Thyroid gland (tissue), 4 donors: Measurements from ENCODE around the gene ASTL. TPM values are rescaled to one million over a fixed set of nuclear protein-coding genes. Genes with fewer than 3 reads are reported as not detected.

Experiments used
- DNase-seq, 2 donors: peaks; one replicate each; pipeline ENCODE4 v3.0.0-alpha.2; 2019
- H3K27ac ChIP-seq, 3 donors: fragments of 200-600 bp; sonication (generic); 1 replicate in 2 of 3; 2 replicates in 1 of 3; pipeline ENCODE4 v1.5.1; 2016 to 2019; ENCODE audit warnings: mild to moderate bottlenecking in 1 of 3, moderate library complexity in 1 of 3
- H3K27me3 ChIP-seq: fragments of 200-600 bp; sonication (generic); one replicate; pipeline ENCODE4 v1.5.1; 2019
- H3K36me3 ChIP-seq, 2 donors: fragments of 200-600 bp; sonication (generic); one replicate each; pipeline ENCODE4 v1.5.1; 2016 to 2019
- H3K4me1 ChIP-seq, 2 donors: fragments of 200-600 bp; sonication (generic); one replicate each; pipeline ENCODE4 v1.5.1; 2017 to 2019
- H3K4me3 ChIP-seq, 3 donors: fragments of 200-600 bp; sonication (generic); replicated peaks in 1 of 3; 1 replicate in 2 of 3; 2 replicates in 1 of 3; pipeline ENCODE4 v1.5.1; 2016; ENCODE audit warnings: mild to moderate bottlenecking in 1 of 3
- H3K9me3 ChIP-seq: fragments of 200-600 bp; sonication (generic); one replicate; pipeline ENCODE4 v1.5.1; 2017
- CTCF ChIP-seq, 6 experiments: fragments of 200-600 bp in 3 of 6; fragments of 450-650 bp in 3 of 6; sonication (generic) in 3 of 6; IDR thresholded peaks; one replicate each; pipeline ENCODE4 v1.5.1; 2016 to 2019; ENCODE audit warnings: antibody characterized with exemption in 6 of 6, mild to moderate bottlenecking in 2 of 6, inconsistent platforms in 1 of 6, moderate library complexity in 1 of 6
- POLR2A ChIP-seq, 2 donors: fragments of 450-650 bp; IDR thresholded peaks; one replicate each; pipeline ENCODE4 v1.6.1; 2017; ENCODE audit warnings: antibody characterized with exemption in 2 of 2, mild to moderate bottlenecking in 2 of 2, moderate library complexity in 1 of 2
- WGBS, 2 donors: methylation state at CpG; one replicate each; pipeline ENCODE4 v1.1.5; 2017; 5-methylcytosine and 5-hydroxymethylcytosine counted together
- intact Hi-C: fragments of 100-400 bp; cut with DNase I; formaldehyde crosslinking; loops from one replicate; pipeline ENCODE4 v1.15.1; 2023
- total RNA-seq, 4 donors: library from RNA; depleted of rRNA; stranded (reverse); fragments of >200 nt; gene quantifications; one replicate each; pipeline ENCODE4 v1.2.3, GENCODE V29; 2016

Gene ASTL
- total RNA-seq, 4 donors from 2014 or later, result not detected

DNA sequence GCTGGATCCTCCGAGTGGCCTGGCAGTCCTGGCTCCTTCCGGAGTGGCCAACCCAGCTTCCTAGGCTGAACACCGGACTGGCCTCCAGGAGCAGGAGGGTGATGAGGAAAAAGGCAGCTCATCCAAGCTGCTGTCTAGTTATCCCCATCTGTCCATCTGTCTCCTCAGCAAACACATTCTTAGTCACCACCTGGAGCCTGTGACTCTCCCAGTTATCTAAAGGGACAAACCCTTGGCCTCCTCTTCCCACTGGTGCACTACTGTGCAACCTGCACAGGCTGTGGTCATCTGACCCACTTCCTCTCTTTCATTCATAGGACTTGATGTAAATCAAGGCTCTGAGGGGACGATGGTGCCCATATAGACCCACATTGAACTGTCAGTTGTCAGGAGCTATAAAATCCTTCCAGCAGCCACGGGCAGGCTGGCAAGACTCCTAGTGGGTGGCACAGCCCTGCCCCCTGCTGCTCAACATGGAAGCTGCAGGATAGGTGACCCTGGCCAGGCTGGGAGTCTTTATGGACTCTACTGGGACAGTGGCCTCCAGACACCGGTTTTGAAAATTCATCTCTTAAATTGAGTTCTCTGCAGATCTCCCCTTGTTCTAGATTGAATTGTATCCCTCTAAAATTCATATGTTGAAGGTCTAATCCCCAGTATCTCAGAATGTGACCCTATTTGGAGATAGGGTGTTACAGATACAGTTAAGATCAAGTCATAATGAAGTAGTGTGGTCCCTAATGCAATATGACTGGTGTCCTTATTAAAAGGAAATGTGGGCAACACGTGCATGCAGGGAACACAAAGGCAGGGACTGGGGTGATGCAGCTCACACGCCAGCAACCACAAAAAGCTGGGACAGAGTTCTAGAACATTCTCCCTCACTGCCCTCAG, 36.2 kb upstream of the ASTL start:
- 49 to 52% methylated on average over 8 of the region's 8 CpGs for WGBS, 2 donors
- Histone ChIP-seq H3K27ac (no peak overlapping the region), H3K27me3 (no peaks in the 10 kb centered on the region), H3K4me3 (no peak overlapping the region), H3K4me1 (no peaks in the 10 kb centered on the region), H3K9me3 (no peaks in the 10 kb centered on the region), H3K36me3 (no peaks in the 10 kb centered on the region)
- peak; percentile 68 to 90 (median 80) for TF ChIP-seq CTCF (IDR thresholded peaks at IDR 0.05)
- no peak for TF ChIP-seq POLR2A (IDR thresholded peaks at IDR 0.05)
- intact Hi-C loops, result loop anchor here (5.0 to 10.0 kb wide), 2 partner anchors 37 to 150 kb away; partner anchors contain the start of gene ASTL
- DNase-seq, result peak; percentile 74 to 84

DNA sequence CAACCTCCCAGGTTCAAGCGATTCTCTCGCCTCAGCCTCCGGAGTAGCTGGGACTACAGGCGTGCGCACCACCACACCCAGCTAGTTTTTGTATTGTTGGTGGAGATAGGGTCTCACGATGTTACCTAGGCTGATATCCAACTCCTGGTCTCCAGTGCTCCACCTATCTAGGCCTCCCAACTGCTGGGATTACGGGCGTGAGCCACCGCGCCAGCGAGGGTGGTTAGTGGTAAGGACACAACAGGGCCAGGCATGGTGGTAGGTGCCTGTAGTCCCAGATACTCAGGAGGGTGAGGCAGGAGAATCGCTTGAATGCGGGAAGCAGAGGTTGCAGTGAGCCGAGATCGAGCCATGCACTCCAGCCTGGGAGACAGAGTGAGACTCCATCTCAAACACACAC, 33.5 kb upstream of the ASTL start:
- WGBS, 2 donors, result 93 to 94% methylated on average over 15 of the region's 15 CpGs
- no peak for DNase-seq
- no peak overlapping the region for H3K4me3 ChIP-seq
- H3K9me3 ChIP-seq, result no peaks in the 10 kb centered on the region
- TF ChIP-seq CTCF (IDR thresholded peaks at IDR 0.05) (no peak), POLR2A (IDR thresholded peaks at IDR 0.05) (no peak)
- H3K27ac ChIP-seq, result no peak overlapping the region
- no peaks in the 10 kb centered on the region for H3K36me3 ChIP-seq
- H3K4me1 ChIP-seq, result no peaks in the 10 kb centered on the region
- intact Hi-C loops, result loop anchor here (5.0 to 10.0 kb wide), 2 partner anchors 35 to 147 kb away; partner anchors contain the start of gene ASTL
- no peaks in the 10 kb centered on the region for H3K27me3 ChIP-seq

- 92 to 94% methylated on average over 3 of the region's 3 CpGs for WGBS, 2 donors
Measured at GRCh38 chr2:96170626-96171025, 32.3 kb upstream of the ASTL start.

GRCh38 chr2:96169868-96170507, 31.7 kb upstream of the ASTL start:
- Histone ChIP-seq H3K36me3 (no peaks in the 10 kb centered on the region), H3K4me3 (no peak overlapping the region), H3K4me1 (no peaks in the 10 kb centered on the region), H3K9me3 (no peaks in the 10 kb centered on the region), H3K27me3 (no peaks in the 10 kb centered on the region), H3K27ac (no peak overlapping the region)
- no peak for DNase-seq
- WGBS, 2 donors, result 85 to 92% methylated on average over 2 of the region's 2 CpGs
- intact Hi-C loops, result loop anchor here (5.0 to 10.0 kb wide), 2 partner anchors 33 to 145 kb away; partner anchors contain the start of gene ASTL
- TF ChIP-seq POLR2A (IDR thresholded peaks at IDR 0.05), result no peak
- TF ChIP-seq CTCF (IDR thresholded peaks at IDR 0.05), result no peak

More at GRCh38 chr2:96170626-96171025, 32.3 kb upstream of the ASTL start:
- H3K9me3 ChIP-seq, result no peaks in the 10 kb centered on the region
- no peak overlapping the region for H3K4me3 ChIP-seq
- DNase-seq, result no peak
- H3K27me3 ChIP-seq, result no peaks in the 10 kb centered on the region
- no peak overlapping the region for H3K27ac ChIP-seq
- H3K36me3 ChIP-seq, result no peaks in the 10 kb centered on the region
- H3K4me1 ChIP-seq, result no peaks in the 10 kb centered on the region
- intact Hi-C loops, result loop anchor here (5.0 to 10.0 kb wide), 2 partner anchors 33 to 146 kb away; partner anchors contain the start of gene ASTL
- TF ChIP-seq POLR2A (IDR thresholded peaks at IDR 0.05), result no peak
- TF ChIP-seq CTCF (IDR thresholded peaks at IDR 0.05), result no peak
